ENCODE data around the gene CPLX1.

The CPLX1 gene

DNA sequence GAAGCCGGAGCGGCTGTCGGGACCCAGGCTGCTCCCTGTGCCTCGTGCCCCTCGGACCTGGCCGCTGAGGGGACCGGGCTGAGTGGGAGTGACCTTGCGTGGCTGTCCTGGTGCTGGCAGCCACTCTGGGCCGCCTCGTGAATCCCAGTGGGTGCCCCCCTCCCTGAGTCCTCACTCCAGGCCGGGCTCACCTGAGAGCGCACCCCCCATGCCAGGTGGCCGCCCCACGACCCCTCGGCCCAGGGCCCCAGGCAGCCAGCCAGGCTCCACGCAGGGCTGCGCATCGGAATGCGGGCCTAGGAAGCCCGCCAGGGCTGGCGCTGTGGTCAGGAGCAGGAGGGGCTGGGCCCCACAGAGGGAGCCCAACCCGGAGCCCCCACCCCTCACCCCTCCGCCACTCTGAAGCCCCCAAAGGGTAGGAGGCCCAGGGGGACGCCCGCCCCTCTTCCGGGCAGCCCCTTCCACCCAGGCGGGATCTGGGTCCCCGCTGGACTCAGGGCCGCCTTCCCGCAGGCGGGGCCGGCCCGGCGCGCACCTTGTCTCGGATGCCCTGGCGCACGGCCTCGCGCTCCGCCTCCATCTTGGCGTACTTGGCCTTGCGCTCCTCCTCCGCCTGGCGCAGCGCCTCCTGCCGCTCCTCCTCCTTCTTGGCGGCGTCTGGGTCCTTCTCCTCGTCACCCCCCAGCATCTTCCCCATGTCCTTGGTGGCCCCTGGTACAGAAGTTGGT is 33.9 kb downstream of the CPLX1 start:
- TF ChIP-seq ZNF274 (IDR thresholded peaks at IDR 0.05; ENCODE audit: low read depth, low read length): no peak
- no peak overlapping the region for H3K4me3 ChIP-seq (ENCODE audit: low read length)

DNA sequence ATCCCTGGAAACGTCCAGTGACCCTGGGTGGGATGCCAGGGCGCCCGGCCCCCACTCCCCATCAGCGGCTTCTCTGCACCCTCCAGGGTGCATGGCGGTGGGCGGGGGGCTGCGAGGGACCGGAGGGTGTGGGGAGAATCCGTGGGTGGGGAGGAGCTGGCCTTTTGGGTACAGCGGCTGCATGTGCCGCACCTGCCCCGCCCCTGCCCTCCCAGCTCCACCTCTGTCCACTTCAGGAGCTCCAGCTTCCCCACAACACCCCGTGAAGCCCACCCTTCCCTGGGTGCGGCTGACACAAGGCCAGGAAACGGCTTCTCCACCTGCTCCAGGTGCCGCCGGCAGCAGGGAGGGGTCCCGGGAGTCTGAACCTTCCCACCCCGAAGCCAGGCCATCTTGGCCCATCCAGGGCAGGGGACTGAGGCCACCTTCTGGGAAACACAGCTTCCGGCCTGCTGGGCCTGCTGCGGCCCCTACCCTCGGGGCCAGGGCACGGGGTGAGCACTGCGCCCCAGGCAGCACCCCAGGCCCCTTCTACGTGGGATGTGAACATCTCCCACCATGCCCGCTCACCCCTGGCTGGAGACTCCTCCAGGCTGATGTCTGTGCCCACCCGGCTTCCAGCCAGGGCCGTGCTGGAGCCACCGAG is 34.6 kb downstream of the CPLX1 start:
- no peak overlapping the region for H3K4me3 ChIP-seq (ENCODE audit: low read length)
- no peak for TF ChIP-seq ZNF274 (IDR thresholded peaks at IDR 0.05; ENCODE audit: low read depth, low read length)

DNA sequence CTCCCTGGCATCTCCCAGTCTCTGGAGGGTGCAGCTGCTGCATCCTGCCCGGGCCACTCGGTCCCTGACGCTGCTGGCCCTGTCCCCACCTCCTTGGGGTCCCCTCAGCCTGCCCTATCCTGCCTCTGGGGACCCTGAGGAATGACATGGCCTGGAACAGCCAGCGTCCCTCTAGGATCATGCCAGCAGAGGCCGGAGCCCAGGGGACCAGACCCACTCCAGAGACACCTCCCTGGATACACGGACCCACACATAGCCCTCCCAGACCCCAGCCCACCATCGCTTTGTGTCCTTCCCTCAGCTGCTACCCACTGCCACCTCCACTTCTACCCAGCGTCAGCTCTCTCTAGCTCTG is 35.5 kb downstream of the CPLX1 start:
- TF ChIP-seq ZNF274 (IDR thresholded peaks at IDR 0.05; ENCODE audit: low read depth, low read length): no peak
- H3K4me3 ChIP-seq (ENCODE audit: low read length): no peak overlapping the region

DNA sequence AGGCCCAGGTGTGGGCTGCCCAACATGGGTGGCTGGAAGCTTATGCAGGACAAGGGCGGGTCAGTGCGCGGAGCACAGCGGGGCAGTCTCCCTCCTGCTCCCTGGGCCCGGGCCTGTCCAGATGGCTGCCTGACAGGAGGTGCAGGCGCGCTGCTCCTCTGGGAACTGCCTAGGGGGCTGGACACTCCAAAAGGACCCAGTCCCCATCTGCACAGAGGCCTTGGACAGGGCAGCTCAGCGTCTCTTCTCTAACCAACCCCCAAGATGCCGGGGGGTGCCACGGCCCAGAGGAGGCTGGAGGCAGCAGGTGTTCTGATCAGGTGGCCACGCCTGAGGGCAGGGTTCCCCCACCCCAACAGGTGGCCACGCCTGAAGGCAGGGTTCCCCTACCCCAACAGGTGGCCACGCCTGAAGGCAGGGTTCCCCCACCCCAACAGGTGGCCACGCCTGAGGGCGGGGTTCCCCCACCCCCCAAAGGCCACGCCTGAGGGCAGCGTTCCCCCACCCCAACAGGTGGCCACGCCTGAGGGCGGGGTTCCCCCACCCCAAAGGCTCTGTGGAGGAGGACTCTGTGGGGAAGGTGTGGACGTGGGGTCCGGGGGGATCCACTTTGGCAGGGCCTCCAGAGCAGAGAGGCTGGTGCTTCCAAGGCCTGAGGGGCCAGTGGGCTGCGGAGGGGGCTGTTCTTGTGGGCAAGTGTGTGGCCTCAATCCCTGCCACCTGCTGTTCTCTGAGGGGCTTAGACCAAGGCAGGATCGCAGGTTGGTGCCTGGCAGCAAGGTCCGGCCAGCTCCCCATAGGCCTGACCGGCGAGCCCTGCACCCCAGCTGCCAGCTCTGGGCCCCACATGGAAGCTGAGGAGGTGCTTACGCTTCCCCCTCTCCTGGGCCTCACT is 36.1 kb downstream of the CPLX1 start:
- no peak overlapping the region for H3K4me3 ChIP-seq (ENCODE audit: low read length)
- TF ChIP-seq ZNF274 (IDR thresholded peaks at IDR 0.05; ENCODE audit: low read depth, low read length): no peak

DNA sequence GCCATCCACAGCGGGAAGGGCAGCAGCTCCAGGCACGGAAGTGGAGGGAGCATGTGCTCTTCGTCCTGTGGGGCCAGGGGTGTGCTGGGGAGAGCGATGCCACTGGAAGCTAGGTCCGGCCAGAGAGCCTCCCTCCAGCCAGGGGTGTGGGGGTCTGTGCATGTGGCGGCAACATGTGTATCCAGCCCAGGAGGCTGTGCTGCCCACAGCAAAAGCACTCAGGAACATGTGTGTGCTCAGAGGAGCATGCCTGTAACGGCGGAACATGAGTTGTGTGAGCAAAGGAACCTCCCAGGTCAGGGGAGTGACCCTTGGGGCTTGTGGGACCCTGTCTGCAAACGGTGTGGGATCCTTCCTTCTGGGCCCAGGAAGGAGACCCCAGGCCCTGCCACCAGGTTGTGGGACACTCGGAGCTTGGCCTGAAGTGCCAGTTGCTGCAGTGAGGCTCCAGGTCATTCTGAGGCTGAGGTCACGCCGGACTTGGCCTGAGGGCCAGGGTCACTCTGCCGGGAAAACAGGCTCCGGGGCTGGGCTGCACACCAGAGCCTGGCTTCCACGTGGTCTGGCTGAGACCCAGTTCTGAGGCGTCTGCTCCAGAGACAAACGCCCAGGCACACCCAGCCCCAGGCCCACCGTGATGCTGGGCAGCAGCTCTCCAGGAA is 37.2 kb downstream of the CPLX1 start:
- no peak for TF ChIP-seq ZNF274 (IDR thresholded peaks at IDR 0.05; ENCODE audit: low read depth, low read length)
- H3K4me3 ChIP-seq (ENCODE audit: low read length): no peak overlapping the region

DNA sequence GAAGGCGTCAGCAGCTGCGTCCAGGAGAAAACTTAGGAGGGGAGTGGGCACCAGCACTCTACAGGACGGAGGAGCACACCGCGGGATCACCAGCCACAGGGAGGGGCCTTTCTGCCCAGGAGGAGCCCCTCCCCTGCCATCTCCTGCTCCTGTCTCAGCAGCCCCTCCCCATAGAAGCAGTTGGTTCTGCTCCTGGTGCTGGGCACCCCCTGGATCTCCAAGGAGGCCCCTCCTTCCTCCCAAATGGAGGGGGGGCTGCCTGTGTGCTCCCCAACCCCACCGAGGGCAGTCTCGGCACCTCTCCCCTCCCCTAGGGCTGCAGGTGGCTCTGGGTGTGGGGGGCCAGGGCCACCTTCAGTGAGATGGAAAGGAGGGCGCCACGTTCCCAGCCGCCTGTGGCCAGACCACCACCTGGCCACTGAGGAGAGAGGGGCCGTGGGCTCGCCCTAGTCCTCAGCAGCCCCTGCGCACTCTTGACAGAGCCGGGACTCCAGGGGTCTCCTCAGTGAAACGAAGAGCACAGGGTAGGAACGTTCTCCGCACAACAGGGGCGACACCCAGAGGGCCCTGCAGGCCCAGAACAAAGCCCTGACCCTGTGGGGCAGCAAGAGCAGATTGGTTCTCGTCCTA is 37.8 kb downstream of the CPLX1 start:
- no peak overlapping the region for H3K4me3 ChIP-seq (ENCODE audit: low read length)
- no peak for TF ChIP-seq ZNF274 (IDR thresholded peaks at IDR 0.05; ENCODE audit: low read depth, low read length)

DNA sequence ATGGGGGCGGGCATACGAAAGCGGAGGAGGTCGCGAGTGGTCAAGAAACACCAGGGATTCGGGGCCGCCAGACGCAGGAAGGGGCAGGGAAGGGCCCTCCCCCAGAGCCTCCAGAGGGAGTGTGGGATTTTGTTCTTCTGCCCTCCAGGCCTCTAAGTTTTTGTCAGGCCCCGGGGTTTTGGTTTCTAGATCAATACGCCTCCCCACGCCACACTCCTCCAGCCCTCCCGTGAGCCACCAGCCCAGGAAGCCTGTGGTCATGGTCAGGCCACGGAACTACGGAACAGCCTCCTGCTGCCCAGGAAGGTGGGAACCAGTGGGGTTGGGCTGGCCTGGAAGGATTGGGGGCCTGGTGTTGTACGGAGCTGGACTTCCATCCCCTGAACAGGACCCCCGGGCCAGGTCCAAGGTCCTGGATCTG is 38.4 kb downstream of the CPLX1 start:
- TF ChIP-seq ZNF274 (IDR thresholded peaks at IDR 0.05; ENCODE audit: low read depth, low read length): no peak

DNA sequence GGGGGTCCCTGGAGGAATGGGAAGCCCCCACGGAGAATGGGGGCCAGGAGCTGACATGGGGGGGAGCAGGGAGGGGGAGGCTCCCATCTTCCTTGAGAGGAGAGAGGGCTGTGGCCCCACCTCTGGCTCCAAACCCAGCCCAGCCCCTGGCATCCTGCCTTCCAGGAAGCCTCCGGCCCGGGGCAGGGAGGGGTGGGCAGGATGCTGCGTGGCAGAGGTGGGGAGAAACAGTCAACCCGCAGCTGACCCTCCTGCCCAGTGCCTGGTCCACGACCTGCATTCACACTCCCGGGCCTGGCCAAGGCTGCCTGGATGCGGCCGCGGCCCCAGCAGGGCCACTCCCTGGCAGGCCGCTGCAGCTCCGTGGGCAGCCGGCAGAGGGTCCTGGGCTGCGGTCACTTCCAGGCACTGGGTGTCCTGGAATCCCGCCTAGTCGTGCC is 39.0 kb downstream of the CPLX1 start:
- TF ChIP-seq ZNF274 (IDR thresholded peaks at IDR 0.05; ENCODE audit: low read depth, low read length): no peak
- no peak overlapping the region for H3K4me3 ChIP-seq (ENCODE audit: low read length)

More for the DNA sequence above, 38.4 kb downstream of the CPLX1 start:
- H3K4me3 ChIP-seq (ENCODE audit: low read length): no peak overlapping the region

DNA sequence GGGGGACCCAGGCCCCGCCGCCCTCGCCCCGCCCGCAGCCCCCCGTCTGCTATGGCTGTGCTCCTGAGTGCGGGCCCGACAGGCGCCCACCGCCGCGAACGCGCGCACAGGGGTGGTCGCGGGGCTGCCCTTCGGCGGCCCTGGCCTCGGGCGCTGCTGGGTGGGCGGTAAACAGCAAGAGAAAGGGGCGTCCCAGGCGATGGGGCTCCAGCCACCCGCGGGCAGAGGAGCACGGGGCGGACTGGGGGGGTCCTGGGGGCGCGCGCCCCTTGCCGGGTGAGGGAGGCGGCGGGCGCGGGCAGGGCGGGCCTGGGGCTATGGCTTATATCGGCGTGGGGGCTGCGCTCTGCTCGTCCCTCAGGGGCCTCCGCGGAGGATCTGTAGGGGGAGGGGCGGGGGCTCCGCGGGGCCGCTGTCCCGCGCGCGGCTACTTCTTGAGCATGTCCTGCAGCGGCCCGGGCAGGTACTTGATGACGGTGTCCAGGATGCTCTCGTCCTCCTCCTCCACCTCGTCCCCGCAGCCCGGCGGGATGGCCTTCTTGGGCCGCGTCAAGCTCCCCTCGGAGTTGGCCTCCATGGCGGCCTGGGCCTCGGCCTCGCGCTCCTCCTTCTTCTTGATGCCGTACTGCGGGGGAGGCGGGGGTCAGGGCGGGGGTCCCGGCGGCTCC is 39.7 kb downstream of the CPLX1 start:
- no peak overlapping the region for H3K4me3 ChIP-seq (ENCODE audit: low read length)
- TF ChIP-seq ZNF274 (IDR thresholded peaks at IDR 0.05; ENCODE audit: low read depth, low read length): no peak

DNA sequence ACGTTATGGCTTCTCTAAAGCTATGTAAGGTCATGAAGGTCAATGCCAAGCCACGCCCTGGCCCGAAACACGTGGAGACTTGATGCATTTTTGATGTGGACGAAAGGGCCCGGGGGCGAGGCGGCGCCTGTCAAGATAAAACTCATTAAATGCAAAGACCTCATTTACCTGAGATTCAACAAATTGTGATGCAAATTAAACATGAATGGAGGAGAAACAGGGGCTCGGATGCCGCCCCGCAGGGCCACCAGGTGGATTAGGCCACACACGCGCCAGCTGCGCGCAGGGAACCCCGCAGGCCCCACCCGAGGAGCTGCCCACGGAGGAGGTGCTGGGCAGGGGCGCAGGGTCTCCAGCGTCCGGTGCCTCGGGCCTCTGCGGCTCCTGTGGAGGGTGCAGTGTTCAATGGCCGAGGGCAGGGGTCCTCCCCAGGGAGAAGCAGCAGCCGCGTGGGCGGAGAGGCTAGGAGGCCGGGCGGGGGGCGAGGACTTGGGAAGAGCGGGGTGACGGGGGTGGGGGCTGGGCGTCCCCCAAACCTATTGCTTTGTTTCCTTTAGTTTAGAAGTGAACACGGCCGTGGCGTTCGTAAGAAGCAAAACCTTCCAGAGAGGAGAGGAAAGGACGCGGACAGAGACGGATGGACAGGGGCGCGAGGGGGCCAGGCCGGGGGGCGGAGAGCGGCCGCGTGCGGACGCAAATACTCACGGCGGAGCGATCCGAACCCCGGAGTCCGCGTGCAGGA is 40.4 kb downstream of the CPLX1 start:
- no peak for TF ChIP-seq ZNF274 (IDR thresholded peaks at IDR 0.05; ENCODE audit: low read depth, low read length)
- no peak overlapping the region for H3K4me3 ChIP-seq (ENCODE audit: low read length)

DNA sequence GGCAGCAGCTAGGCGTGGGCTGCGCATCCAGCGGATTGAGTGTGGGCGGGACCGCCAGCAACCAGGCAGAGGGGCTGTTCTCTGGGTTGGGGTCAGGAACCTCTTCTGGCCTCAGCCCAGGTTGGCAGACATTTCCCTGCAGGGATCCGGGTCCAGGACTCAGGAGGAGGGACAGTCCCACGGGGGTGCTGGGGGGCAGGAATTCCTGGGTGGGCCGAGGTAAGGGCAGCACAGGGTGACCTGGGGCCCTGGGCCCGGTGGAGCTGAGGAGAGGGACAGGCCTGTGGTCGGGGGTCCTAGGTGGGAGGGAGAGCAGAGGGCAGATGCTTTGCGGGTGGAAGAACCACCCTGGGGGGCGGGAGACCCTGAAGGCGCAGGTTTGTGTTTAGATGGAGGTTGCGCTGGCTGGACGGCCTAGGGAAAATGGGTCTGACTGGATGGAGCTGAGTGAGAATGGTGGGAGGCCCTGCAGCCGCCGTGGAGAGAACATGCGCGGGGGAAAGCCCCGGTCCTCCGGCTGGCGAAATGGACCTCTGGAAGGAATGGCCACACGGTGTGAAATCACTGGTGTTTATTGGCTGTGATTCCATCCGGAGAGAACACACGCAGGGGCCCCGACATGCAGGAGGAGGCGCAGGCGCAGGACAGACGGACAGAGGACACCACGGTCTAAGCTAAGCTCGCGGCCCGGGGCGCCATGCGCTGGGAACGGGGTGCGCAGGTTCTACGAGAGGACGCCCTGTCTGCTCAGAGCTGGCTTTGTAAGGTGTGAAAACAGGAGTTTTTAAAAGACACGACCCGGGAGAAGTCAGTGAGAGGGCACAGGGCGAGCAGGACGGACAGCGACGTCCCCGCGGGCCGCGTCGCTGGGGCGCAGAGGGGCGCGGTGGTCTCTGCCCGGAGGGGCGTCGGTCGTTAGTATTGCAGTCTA is 41.3 kb downstream of the CPLX1 start:
- no peak for TF ChIP-seq ZNF274 (IDR thresholded peaks at IDR 0.05; ENCODE audit: low read depth, low read length)
- no peak overlapping the region for H3K4me3 ChIP-seq (ENCODE audit: low read length)
